ENCODE measurements around the gene BPIFA1.

The BPIFA1 gene

DNA sequence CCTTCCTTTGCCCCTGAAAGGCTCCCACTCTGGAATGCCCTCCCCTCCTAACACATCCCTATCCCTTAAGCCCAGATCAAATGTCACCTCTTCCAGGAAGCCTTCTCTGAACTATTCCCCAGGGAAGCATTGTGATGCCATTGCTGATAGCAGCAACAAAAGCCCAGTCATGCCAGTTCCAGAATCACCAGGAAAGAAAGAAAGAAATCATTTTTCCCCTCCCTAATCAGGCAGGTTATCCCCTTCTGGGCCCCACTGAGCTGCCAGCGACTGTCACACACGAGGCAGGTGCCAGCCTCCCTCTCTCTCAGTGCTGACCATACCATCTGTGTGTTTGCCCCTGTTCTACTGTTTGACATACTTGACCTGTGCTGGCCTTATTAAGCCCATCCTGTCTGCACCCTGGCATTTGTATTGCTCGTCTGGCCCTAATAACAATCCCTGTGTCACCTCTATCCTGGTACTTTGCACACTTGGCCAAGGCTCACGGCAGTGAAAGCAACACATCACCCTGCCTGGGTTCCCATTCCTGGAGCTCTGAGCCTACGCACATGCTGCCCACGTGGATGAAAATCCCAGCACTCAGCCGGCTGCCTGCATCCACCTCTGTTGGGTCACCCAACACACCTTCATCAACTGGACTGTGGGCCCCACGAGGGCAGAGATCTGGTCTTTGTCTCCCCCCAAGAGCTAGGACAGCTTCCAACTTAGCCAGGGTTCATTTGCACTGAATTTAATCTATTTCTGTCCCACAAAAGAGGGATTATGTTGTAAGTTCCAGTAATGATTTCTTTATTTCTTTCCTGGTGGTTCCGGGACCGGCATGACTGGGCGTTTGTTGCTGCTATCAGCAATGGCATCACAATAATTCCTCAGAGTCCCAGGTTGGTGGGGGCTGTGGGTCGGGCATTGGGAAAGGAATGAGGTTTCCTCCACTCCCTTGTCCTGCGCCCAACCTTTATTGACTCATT lies 42.0 kb downstream of the BPIFA1 start:
- no peak for DNase-seq (ENCODE audit: low spot score)

DNA sequence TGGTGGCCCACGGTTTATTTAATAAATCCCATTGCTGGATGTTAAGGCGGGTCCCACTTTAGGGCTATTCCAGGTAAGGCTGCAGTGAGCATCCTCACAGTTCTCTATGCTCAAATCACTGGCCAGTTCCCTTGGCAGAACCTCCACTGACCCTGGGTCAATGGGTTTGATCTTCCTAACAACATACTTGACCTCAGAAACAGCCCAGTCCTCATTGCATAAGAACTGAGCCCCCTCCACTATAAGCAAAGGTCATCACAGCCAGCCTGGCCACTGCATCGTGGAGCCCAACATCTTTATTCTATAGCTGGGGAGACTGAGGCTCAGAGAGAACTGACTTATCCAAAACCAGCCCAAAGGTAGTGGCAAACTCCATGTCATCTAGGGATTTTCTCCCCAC lies 42.9 kb downstream of the BPIFA1 start:
- no peak for DNase-seq (ENCODE audit: low spot score)

DNA sequence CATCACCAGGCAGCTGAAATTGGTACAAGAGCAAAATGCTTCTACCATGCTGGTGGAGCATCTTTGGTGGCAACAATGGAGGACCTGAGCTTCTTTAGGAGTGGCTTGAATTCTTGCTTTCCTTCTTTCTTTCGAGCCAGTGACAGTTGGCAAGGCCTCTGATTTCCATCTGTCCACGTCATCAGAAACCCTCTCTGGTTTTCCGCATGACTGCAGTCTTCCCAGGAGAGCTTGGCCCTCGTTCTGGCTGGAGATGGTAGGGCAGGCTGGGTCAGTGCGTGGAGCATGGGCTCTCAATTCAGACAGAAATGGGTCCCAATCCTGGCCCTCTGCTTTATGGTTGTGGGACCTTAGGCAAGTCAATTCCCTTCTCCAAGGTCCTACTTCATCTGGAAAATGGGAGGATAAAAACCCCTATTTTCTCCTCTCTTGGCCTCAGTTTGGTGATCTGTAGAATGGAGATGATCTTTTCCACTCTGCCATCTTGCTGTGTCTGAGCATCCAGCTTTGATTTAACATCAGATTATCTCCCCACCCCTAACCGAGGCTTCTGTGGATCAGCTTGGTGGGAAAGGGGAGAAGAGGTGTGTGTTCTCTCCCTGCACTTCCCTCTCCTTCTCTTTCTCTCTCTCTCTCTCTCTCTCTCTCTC lies 43.6 kb downstream of the BPIFA1 start:
- DNase-seq (ENCODE audit: low spot score), result no peak

- no peak for DNase-seq (ENCODE audit: low spot score)
These were observed 44.3 kb downstream of the BPIFA1 start for GRCh38 chr20:33280000-33280680.

GRCh38 chr20:33280775-33281174 lies 45.0 kb downstream of the BPIFA1 start:
- no peak for DNase-seq (ENCODE audit: low spot score)

- DNase-seq (ENCODE audit: low spot score), result no peak
These were observed 45.9 kb downstream of the BPIFA1 start for GRCh38 chr20:33281550-33282146.

DNA sequence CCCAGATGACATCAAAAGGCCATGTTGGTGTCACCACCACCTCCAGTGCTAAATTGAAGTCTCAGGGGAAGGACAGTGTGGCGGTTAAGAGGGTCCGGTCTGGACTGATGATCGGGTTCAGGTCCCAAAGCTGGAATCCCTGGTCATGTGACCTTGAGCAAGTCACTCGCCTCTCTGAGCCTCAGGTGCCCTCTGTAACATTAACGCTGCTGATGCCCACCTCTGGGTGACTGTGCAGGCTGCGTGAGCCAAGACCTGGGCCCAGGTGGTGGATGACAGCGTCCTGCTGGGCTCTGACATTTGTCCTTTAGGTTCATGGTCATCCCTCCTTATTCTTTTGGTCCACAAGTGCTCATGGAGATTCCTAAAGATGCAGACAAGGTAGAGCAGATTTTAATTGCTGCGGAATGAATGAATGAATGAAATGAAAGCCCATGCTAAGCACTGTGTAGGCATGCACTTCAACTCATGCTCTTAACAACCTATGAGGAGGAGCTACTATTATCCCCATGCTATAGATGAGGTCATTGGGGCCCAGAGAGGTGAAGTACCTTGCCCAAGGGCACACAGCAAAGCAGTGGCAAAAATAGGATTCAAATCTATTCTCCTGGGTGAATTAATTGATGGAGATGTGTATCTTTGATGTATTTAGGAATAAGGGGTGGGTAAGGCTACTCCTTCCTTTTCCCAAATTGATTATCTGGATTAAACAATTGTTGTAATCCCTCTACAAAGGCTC lies 46.6 kb downstream of the BPIFA1 start:
- DNase-seq (ENCODE audit: low spot score), result no peak

- DNase-seq (ENCODE audit: low spot score), result no peak
These were observed 47.3 kb downstream of the BPIFA1 start, which contains the start of gene BPIFB1 for GRCh38 chr20:33282991-33283555. BPIFB1 (plus strand) TSS chr20:33283214; CDS start chr20:33286074, 2,860 bp downstream.

DNA sequence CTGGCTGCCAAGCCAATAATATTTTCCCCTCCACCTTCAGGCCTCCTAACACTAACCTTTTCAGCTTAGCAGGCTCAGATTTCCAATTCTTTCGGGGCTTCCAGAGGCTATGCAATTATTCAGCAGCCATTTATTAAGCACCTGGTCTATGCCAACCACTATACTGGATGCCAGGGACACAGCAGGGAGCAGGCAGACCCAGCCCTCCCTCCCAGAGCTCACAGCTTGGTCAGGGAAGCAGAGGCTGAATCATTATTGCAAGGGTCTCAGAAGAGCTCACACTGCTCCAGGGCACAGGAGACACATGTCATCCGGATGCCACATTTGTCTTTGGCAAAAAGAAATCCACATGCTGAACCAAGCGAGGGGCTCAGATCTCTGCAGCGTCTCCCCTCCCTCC lies 48.5 kb downstream of the BPIFA1 start:
- DNase-seq (ENCODE audit: low spot score), result no peak

GRCh38 chr20:33284937-33285336 lies 49.1 kb downstream of the BPIFA1 start:
- DNase-seq (ENCODE audit: low spot score), result no peak

- DNase-seq (ENCODE audit: low spot score), result no peak
These were observed 50.2 kb downstream of the BPIFA1 start for GRCh38 chr20:33285861-33286495.

DNA sequence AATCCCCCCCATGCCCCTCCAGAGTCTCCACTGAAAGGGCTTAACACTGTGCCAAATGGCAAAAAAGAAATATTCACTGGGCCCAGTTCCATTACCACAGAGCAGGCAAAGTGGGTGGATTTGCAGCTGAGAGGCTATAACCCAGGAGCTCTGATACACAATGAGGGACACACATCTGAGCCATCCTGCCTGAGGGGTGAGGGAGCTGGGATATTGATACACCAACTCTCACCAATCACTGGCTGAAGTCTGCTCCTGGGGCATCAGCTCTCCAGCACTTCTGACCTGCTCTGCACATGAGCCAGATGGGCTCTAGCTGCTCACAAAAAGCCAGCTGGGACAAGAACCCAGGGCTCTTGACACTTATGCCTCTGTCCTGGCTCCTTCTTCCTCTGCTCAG lies 52.1 kb downstream of the BPIFA1 start:
- DNase-seq (ENCODE audit: low spot score), result no peak

- DNase-seq (ENCODE audit: low spot score), result no peak
These were observed 55.1 kb downstream of the BPIFA1 start for GRCh38 chr20:33290852-33291251.

- no peak for DNase-seq (ENCODE audit: low spot score)
These were observed 55.6 kb downstream of the BPIFA1 start for GRCh38 chr20:33291416-33291815.

DNA sequence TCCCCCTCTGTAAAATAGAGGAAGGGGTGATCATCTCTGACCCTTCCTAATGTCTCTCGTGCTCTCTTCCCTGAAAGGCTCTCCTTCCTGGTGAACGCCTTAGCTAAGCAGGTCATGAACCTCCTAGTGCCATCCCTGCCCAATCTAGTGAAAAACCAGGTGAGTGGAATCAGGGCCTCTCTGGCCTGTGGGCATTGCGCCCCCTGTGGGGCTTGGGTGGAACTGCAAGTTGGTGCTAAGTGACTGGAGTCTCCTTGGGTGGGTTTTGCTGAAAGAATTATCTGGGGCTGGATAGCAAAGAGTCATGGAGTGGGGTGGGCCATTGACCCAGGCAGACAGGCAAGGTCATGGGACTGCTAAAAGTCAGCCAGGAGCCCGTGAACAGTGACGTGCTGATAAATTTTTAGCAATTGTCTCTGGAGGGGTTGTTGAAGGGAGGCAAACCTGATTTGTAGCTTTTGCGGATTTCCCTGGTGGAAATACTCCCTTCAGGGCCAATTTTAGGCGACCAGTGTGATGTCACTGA lies 56.1 kb downstream of the BPIFA1 start:
- DNase-seq (ENCODE audit: low spot score), result peak; percentile 60
